Measurements from ENCODE around the gene RABAC1.
"Not testable (repeated sequence)": the region's sequence is repeated elsewhere in the genome, so short reads cannot be mapped to it uniquely, and the experiment has no call there.

Gene RABAC1

DNA sequence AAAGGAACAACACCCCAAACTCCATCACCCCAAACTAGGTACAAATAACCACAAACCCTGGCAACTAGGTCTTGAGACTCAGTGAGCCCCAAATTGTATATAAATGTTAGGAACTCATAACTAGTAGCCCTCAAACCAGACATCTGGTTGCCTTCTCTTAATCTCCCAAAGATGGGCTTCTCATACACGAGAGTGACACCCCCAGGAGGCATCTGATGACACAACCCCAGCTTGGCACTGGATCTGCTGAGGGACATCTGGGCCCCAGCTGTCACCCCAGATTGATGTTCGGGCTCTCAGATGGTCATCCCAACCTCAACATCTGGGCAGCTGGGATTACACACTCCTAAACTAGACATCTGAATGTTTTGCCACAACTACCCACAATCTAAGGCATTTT, 14.8 kb downstream of the RABAC1 start:
- no peak for DNase-seq

DNA sequence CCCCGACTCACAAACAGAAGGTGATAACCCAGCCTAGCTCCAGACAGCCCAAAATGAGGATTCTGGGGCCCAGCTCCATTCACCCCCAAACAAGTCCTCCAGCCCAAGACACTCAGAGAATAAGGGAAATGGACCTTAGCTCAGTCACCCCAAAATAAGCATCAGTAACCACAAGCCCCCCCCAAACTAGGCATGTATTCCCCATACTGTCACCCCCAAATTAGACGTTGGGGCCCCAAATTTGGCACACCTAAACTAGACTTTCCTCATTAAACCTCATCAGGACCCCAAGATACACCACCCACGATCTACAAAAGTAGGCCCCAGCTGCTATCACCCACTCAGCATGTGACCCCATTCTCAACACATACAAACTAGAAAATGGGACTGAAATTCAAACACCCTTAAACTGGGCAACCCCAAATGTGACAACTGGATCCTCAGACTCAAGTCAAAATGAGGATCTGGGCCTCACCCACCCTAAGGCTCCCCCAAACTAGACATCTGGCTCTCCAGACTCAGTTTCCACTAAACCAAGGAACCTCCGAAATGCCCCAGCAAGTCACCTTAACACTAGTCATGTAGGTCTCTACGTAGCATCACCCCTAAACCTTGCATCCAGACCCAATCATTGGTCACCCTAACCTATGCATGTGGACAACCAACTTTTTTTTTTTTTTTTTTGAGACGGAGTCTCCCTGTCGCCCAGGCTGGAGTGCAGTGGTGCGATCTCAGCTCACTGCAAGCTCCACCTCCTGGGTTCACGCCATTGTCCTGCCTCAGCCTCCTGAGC, 17.5 kb downstream of the RABAC1 start:
- DNase-seq: no peak

DNA sequence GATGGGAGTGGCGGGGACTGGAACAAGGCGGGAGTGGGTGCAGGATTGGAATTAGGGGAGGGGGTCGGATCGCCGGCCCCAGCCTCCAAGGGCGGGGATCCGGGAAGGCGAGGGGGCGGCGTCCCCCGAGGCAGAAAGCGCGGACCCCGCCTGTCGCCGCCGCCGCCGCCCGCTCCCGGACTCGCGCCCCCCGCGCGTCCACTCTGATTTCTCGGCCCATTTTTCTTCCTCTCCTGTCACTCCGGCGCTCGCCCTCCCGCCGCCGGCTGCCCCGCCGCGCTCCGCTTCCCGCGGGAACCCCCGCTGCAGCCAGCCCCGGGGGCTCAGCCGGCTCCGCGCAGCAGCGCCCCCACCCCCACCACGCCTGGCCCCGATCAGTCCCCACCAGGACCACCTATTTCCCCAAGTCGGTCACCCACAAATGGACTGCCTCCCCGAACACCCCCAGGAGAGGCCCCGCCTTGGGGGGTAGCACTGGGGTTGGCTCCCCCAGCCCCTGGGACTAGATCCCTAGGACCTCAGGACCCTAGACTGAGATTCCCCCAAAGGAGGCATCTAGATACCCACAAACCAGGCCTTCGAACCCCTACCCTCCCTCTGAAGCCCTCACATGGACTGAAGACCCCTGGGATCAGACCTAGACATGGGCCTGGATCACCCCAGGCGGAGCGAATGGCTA, 18.3 kb downstream of the RABAC1 start:
- DNase-seq: no peak

DNA sequence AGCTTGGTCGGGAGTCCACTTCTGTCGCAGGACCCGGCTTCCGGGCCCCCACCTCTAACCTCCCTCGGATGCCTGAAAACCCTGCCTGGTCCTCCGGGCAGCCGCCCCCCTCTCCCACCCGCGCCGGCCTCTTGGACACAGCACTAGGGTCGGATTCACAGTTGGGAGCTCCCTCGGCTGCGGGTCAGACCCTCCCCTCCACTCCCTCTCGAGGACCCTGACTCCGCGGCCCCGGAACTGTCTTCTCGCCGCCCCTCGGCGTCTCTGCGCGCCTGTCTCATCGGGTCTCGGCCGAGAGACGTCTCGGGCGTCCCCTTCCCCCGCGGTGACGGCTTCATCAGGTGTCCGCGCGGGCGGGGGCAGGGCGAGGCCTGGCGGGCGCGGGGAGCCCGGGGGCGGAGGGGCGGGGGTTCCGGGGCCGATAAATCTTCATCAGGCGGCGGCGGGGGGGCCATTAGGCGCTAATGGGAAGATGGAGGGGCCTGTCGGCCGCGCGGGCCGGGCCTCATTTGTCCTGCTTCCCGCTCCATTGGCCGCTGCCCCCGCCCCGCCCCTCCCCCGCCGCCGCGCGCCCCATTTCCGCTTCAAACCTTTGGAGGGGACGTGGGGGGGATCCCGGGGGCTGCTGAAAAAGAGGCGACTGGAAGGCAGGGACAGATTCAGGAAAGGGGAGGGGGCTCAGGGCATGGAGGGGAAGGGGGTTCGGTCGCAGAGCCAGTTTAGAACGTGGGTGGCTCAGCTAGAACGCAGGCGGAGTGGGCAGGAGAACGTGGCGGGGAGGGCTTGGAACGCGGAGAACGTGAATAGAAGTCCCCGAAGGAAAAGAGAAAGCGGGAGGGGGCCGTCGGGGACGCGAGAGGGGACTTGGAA, 19.0 kb downstream of the RABAC1 start:
- DNase-seq: peak; percentile 67

DNA sequence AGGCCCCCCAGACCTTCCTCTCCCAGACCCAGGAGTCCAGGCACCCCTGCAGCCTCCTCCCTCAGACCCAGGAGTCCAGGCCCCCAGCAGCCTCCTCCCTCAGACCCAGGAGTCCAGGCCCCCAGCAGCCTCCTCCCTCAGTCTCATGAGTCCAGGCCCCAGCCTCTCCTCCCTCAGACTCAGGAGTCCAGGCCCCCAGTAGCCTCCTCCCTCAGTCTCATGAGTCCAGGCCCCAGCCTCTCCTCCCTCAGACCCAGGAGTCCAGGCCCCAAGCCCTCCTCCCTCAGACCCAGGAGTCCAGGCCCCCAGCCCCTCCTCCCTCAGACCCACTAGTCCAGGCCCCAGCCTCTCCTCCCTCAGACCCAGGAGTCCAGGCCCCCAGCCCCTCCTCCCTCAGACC, 19.9 kb downstream of the RABAC1 start:
- DNase-seq: not testable (repeated sequence)

DNA sequence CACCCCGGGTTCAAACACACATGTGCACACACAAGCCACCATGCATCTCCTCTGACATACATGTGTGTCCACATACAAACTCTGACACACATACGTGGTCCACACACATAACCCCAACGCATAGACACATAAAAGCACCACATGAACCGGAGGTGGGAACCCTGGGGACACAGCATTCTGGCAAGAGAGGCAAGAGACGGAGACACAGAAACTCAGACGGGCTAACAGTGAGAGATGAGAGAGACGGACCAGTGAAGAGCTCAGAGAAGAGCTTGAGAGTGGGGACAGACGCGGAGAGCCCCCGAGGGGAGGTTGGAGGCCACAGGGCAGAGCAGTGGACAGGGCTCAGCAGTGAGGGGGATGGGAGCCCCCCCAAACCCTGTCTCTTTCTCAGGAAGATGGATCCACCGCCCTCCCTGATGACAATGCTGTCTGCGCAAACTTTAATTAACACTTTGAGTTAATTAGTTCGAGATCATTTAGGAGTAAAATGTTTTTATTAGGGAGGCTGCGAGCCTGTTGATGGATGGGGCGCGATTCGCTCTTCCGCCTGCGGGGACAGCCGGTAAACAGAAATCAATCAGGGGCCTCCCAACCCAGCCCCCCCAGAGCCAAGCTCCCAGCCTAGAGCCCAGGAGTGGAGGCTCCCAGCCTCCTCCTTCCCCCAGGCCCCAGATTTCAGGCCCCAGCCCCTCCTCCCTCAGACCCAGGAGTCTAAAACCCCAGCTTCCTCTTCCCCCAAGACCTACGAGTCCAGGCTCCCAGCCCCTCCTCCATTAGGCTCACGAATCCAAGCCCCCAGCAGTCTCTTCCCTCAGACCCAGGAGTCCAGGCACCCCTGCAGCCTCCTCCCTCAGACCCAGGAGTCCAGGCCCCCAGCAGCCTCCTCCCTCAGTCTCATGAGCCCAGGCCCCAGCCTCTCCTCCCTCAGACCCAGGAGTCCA, 21.3 kb downstream of the RABAC1 start:
- no peak for DNase-seq

DNA sequence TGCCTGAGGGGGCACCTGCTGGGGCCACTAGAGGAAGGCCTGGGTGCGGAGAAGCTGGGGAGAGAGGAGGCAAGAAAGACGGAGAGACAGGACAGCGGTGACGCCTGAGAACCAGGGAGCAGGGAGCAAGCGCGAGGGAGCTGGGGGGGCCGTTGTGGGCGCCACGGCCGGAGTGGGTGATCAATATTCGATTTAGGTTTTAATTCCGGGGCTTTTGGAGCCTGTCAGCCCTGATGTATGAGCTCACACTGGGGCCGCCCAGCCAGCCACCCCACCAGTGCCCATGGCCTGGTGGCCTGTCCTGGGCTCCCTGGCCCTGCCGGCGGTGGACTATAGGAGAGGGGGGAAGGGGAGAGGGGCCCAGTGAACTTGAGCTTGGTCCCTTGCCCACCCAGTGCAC, 22.2 kb downstream of the RABAC1 start:
- no peak for DNase-seq

DNA sequence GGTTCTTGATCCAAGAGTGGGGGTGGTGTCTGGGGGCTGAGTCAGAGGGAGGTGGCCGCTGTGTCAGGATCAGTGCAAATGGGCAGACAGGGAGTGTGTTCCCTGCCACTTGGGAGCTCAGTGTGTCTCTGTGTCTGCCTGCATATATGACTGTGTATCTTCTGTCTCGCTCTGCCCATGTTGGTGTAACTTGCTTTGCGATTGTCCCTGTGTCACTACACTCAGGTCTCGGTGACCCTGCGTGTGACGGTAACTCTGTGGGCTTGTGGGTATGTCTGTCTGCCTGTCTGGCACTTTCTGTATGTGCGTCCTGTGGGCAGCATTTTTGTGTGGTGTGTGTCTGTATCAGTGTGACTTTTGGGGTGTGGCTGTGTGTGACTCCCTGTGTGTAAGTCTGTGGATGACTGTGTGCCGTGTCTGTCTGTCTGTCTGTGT, 22.7 kb downstream of the RABAC1 start:
- no peak for DNase-seq

DNA sequence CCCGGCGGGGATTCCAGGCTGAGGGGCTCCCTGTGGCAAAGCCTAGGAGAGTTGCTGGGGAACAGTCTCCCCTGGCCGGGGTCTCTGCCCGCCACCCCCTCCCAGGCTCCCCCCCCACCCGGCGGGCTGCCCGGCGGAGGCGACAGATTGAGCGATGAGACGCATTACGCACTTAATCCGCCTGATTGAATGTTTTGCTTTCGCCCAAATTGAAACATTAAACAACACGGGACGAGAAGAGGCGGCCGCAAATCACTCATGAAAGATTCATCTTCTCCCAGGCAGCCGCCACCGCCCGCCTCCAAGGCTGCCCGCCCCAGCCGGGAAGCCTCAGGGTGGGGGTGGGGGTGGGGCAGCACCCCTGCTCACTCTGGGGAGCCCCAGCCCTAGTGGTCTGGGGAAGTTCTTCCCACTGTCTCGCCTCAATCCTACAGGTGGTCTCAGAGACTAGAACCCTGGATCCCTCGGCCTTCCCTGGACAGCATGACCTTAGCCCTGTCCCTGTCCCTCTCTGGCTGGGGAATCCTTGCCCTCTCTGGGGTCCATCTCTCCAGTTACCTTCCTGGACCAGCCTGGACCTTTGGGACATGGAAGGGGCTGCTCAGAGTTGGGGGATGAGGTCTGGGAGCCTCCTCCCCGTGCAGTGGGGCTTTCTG, 23.2 kb downstream of the RABAC1 start:
- no peak for DNase-seq

DNA sequence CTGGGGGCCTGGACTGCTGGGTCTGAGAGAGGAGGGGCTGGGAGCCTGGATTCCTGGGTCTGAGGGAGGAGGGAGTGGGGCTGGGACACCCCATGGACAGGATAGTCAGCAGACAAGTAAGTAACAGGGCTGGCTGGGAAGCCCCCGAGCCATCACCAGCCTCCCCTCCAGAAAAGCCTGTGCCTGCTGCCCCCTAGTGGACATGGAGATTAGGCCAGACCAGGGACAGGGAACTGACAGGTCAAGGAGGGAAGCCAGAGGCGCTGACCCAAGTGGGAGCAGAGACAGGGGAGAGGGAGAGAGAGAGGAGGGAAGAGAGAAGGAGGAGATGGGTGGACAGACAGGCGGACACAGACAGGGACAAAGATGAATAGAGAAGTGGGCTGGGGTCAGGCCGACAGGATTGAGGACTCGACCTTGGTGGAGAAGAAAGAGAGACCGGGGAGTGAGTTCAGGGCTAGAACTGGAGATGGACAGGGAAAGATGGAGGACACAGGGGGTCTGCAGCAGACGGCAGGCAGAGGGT, 24.2 kb downstream of the RABAC1 start:
- DNase-seq: peak; percentile 71

DNA sequence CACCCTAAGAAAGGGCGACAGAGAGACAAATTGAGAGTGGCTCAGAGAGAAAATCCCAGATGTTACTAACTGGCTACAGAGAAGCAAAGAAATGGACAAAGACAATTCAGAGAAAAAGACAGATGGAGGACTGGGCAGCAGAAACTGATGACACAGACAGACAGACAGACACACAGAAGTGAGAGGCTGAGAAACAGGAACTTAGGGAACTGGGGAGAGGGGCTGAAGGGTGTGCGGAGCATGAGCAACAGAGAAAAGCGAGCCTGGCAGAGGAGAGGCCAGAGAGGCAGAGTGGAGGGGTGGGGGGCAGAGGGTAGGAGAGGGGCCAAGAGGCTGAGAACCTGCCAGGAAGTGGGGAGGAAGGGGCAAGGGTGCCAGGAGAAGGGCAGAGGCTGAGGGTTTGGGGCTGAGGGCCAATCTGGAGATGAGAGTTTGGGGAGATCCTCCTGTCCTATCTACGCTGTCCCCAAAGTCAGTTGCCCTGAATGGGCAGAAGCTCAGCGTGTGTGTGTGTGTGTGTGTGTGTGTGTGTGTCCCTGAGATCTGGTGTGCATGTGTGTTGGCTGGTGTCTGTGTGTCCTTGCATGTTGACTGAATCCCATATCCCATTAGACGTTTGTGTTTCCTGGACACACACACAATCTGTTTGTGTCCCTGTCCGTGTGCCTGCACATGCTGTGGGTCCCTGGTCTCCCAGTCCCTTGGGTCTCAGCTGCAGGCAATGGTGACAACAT, 25.3 kb downstream of the RABAC1 start:
- no peak for DNase-seq

DNA sequence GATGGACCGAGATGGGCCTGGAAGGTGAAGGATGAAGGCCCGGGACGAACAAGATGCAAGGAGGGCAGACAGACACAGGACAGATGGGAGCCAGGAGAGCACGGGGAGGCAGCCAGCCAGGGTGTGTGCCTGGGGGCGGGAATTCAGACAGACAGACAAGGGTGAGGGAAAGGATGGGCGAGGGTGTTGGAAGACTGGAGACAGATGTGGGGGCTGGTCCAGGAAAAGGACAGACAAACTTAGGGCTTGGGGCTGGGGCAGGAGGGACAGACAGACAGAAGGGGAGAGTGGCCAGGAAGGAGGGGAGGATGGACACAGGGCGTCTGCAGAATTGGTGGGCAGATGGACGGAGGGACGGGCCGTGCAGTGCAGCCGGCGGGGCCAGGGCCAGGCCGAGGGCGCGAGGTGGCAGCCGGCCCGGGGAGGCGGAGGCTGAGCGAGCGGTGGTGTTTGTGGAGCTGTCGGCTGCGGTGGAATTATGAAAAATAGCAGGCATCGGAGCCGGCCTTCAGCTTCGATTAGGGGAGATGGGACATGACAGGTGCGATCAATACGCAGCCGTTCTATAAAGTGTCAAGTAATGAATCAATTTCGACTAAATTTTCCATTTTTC, 26.3 kb downstream of the RABAC1 start:
- DNase-seq: no peak

DNA sequence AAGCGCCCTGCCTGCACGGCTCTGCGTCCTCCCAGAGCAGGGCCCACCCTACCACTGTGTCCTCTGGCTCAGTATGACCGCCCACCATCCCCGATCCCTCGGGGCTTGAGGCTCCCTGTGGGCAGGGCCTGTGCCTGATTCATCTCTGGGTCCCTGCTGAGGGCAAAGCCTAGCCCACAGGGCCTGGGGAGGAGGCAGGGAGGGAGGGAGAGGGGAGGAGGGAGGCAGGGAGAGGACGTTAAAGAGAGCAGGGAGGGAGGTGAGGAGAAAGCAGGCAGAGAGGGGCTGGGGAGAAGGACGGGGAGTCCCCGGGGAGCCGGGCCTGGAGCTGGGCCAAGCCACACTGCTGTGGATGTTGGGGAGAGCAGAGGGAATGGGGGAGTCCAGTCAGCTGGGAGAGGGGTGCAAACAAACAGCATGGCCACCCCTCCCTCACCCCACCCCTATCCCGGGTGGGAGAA, 26.8 kb downstream of the RABAC1 start:
- DNase-seq: no peak

DNA sequence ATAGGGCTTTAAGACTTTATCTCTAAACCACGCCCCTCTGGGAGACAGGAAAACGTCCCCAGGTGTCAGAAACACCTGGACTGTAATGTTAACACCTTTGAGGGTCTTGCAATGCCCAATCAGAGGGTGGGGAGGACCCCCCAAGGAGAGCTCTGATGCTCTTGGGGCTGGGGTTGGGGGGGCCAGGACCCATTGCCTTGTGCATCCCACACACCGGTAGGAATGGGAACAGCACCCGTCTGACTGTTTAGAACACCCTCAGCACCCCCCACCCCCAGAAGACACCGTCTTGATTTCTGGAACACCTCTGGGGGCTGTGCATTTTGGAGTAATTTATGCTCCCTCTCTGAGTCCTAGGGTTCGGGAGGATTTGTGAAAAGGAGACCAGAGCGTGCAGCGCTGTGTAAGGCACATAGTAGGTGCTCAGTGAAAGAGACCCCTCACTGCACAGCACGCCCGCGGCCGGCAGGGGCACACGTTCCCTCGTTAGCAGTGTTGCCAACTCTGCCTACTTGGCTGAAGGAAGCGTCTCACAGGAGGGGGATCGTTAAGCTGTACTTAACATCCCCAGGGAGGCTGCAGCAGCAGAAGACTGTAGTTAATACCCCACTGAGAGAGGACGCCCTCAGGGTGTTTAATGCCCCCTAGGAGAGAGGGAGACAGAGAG, 28.1 kb downstream of the RABAC1 start:
- peak; percentile 16 for DNase-seq

DNA sequence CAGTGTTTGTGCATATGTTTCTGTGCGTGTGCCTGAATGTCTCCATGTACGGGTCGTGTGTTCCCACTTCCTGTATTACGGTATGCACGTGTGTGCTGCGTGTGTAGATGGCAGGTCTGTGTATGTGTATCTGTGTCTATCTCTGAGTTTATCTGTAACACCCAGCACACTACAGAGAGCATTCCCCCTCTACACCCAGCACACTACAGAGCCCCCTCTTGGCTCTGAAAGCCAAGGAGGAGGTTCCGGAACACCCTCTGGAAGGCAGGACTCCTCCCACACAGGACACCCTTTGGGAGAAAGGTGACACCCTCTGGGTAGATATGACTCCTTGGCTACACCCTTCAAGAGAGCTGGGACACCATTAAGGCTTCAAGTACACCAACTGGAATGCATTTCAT, 28.8 kb downstream of the RABAC1 start:
- no peak for DNase-seq

DNA sequence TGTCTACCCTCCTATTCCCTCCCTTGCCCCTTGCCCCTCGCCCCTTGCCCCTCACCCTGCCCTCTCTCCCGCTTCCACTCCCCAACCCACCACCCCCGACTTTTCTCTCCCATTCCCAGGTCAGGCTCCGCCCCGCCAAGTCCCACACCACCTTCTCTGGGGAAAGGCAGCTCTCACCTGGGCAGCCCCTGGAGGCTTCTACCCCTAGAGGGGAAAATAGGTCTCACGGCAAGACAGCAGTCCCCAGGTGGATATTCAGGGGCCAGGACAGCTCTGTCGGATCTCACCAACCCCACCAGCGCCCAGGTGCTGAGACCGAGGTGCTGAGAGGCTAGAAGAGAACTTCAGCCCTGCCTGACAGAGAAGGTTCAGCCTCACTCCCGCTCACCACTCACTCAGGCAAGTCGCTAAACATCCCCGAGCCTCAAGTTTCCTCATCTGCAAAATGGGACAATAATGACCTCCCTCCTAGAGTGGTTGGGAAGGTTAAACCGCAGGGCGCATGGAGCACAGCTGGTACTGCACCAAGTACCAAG, 29.5 kb downstream of the RABAC1 start:
- DNase-seq: no peak

DNA sequence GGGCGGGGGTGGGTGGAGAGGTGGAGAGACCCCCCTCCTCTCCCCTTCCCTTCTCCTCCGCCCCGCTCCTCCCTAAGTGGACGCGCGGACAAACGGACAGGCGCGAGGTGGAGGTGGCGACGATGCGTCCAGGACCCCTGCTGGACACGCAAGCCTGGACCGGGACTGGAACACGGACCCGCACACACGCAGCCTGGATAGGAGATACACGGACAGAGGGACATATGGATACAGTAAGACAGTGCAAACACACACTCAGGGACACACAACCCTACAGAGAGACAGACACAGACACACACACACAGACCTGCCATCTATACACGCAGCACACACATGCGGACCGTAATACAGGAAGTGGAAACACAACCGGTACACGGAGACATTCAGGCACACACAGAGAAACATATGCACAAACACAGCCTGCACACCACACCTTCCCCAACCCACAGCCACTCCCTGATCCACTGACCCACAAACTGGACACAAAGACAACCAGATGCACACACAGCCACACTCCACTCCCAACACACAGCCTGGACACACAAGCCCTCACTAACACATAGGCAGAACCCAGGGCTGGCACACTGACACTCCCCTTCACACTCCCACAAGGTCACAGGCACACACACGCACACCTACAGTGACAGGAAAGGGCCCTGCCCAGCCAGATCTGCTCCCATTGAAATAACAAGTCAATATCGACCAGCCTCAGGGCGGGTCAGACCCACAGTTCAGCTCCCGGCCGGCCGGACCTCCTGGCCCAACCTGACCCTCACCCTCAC, 30.2 kb downstream of the RABAC1 start:
- DNase-seq: no peak

DNA sequence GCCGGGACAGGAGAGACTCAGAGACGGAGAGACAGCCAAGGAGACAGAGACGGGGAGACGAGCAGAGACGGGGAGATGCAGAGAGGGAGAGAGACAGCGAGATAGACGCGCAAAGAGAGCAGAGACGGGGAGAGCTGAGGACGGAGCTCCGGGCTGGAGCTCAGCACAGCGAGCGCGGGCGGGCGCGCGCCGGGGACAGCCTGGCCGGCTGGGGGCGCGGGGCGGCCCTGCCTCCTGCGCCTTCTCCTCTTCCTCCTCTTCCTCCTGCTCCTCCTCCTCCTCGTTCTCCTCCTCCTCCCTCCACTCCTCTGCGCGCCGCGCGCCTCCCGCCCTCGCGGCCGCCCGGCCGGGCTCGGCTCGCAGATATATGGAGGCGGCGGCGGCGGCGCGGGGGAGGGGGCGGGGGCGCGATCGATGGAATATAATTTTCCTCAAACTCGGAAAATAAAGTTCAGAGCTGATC, 30.9 kb downstream of the RABAC1 start, which contains the start of gene ERFL:
TSS of gene ERFL (minus strand) at position 229 of the 463 bp plus-strand sequence. CDS start 15,530 bp downstream, outside the sequence.
- DNase-seq: peak; percentile 21
